ENCODE measurements around the gene SECISBP2.
A peak's percentile ranks its signal among the peaks of the same experiment; 100 is the strongest.
"Not testable (repeated sequence)": the region's sequence is repeated elsewhere in the genome, so short reads cannot be mapped to it uniquely, and the experiment has no call there.

The SECISBP2 gene

DNA sequence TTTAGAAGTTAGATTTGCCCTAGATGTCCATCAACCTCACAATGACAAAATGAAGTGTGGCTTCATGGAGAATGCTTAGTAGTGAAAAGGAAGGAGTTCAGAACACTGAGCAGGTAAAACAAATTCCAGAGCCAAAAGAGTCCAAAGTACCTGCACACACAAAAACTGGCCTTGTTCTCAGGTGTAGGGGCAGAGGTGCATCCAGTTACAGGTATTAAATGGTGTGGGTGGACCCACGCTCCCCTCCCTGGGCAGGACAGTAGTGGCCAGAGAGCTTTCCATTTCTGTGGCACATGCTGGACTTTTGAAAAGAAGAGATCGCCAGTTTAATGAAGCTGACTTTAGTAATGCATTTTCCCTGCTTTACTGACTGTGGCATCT is 47.2 kb downstream of the SECISBP2 start:
- no peak for DNase-seq

DNA sequence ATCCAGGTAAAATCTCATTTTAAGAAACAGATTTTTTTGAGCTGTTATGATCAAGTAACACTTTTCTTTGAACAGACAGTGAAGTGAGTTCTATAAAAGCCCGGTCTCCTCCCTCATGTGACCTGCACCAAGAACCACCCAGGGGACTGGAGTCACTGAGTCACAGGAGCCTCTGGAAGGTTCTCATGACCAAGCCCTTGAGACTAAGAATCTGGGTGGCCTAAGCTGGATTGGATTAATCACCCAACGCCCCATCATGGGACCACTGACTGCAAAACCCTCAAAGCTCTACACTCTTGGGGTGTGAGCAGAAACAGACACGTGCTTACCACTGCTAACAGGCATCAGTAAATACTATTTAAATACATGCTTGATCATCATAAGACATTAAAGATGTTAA is 48.4 kb downstream of the SECISBP2 start:
- no peak for DNase-seq

DNA sequence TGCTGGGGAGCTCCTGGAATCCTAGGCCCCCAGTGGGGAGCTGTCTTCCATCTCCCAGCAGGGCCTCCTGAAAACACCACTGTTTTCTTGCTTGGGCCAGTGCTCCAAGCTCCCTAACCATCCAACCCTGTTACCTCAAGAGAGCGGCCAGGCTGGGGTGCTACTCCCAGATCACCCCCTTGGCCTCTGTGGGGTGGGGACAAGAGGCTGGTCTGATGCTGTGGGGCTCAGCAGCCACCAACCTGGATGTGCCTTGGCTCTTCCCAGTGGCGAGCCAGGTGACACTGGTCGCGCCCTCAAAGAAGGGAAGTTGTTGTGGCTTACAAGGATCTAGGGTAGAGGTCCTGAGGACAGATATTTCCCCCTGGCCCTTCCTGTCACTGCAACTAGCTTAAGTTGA is 49.0 kb downstream of the SECISBP2 start:
- no peak for DNase-seq

DNA sequence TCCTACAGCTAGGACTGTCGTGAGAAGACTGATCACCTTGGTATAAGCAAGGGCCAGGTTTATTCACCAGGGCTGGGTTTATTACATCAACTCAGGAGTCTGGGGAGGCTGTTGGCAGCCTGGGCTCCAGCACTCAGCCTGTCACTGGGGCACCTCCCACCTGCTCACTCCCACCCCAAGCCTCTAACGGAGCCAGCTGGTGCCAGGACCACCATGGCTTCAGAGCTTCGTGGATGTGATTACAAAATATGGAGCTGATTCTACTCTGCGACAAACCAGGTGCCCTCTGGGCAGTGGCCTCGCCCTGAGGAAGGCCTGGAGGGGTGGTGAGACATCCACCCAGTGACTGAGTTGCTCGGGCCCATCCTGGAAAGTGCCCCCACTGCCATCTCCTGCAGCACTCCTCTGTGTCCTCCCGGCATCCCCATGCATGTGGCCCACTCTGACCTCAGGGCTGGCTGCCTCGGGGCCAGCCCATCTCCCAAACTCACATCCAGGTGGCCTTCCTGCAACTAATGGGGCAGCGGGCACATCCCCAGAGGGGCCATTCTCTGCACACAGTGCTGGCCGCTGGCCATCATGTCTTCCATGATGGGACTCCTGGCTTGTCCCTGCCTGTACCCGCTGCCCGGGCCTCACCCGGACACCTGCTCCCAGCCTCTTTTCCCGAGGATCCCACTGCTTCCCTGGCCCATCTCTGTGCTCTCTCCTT is 49.6 kb downstream of the SECISBP2 start:
- DNase-seq, result no peak

DNA sequence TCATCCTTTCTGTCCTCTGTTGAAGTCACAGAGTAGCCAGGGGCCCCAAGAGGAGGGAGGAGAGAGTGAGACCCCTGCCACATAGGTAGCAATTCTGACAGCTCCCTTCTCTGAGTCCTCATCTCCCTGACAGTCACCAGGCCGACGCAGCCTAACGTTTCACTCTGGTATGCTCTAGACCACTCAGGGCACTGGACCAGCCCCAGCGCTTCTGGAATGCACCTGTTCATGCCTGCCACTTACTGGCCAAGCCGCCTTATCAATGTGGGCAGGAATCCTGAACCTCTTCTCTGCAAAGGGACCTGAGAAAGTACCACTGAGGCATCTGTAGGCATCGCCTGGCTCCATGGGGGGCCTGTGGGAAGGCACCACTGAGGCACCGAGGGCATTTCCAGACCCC is 50.2 kb downstream of the SECISBP2 start:
- no peak for DNase-seq

DNA sequence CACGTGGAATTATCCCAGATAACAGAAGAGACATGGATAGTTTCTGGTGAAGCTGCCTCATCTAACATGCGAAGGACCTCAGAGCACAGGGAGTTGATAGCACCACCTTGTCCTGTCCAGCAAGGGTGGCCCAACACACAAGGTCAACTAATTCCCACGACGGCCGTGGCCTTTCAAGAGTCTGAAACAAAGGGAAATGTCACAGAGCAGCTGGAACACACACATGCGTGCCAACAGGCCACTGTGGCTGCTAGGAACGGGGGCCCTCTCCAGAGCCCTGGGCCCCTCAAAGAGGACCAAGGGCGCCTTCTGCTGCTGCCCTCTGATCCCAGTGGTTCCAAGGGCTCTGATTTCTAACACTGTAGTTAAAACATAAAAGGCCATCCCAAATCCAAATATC is 50.7 kb downstream of the SECISBP2 start:
- DNase-seq, result no peak

DNA sequence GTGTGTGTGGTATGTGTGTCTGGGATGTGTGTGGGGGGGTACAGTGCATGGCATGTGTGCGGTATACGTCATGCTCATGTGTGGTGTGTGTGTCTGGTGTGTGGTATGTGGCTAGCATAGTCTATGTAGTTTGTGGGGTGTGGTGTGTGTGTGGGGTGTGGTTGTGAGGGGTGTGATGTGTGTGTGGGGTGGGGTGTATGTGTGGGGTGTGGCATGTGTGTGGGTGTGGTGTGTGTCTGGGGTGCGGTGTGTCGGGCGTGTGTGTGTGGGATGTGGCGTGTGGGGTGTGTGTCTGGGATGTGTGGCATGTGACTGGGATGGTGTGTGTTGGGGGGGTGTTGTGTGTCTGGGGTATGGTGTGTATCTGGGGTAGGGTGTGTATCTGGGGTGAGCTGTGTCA is 52.3 kb downstream of the SECISBP2 start:
- DNase-seq, result no peak

DNA sequence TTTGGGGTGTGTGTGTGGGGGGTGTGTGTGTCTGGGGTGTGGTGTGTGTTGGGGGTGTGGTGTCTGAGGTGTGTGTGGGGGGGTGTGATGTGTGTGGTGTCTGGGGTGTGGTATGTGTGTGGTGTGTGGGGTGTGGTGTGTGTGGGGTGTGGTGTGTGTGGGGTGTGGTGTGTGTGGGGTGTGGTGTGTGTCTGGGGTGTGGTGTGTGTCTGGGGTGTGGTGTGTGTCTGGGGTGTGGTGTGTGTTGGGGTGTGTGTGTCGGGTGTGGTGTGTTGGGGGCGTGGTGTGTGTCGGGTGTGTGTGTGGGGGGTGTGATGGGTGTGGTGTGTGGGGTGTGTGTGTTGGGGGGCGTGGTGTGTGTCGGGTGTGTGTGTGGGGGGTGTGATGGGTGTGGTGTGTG is 53.5 kb downstream of the SECISBP2 start:
- not testable (repeated sequence) for DNase-seq

DNA sequence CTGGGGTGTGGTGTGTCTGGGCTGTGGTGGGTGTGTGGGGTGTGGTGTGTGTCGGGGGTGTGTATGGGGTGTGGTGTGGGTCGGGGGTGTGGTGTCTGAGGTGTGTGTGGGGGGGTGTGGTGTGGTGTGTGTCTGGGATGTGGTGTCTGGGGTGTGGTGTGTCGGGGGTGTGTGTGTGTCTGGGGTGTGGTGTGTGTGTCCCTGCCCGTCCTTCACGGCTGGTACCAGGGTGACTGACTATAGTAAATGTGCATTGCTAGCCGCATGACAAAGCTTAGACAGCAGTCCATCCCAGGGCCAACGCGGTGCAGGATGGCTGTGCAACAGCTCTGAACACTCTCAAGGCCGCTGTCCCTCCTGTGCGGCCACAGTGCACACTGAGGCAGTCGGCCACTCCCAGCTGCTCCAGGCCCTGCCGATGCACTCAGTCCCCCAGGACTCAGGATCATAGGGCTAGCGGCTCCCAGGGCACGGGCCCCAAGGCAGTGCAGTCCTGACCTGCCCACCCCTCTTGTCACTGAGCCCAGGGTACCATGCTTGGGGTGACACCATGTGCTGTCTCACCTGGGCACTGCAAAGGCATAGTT is 54.0 kb downstream of the SECISBP2 start:
- DNase-seq, result peak; percentile 71

DNA sequence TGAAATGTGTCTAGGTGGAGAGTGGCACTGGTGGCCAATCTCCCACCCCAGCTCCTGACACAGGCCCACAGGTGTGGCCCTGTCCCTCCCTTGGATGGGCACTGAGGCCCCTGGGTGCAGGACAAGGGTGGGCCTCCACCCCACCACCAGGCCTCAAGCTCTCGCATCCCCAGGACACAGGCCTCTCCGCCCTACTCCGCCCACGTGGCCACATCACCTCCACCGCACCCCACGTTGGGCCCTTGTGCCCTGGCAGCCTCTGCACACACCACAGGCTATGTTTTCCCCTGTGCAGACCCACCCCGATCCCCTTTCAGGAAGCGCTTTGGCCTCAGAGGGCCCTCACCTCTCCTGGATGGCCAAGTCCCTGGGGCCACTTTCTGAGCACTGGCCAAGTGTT is 54.7 kb downstream of the SECISBP2 start:
- no peak for DNase-seq

DNA sequence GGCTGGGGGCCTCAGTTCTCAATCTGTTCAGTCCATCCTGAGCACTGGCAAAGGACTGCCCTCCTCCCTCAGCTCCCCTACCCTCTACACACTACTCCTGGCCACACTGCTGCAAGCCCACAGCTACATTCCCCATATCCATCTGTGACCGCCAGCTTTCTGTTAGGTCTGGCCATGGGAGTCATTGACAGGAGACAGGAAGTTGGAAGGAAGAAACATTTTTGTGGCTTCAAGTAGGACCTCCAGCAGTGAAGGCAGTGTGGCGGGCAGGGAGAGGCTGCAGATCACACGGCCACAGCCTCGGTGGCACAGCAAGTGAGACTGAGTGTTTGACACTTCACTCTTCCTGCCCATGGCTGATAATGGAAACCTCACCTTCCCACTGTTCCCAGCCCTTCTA is 55.9 kb downstream of the SECISBP2 start:
- DNase-seq, result no peak

DNA sequence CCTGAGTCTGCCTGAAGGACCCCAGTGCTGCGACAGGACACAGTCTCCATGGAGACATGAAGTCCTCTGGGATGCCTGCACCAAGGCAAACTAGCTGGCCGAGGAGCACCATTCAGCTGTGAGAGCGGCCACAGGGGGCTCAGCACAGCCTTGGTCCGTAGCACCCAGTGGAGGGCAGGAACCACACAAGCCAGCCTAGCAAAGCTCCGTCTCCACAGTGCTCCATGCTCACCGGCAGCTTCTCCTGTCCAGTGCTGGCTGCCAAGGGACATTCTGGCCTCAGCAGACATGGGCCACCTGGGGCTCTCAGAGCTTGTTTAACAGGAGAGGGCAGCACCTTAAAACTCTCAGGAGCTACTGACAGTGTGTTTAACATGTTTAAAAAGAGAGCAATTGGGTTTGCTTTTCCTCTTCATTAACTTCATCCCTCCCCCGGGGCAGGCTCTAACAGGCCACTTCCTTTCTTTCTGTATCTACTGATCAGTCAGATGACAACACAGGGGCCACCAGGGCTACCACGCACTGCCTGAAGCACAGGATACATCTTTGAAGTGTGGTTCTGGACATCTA is 57.0 kb downstream of the SECISBP2 start:
- DNase-seq, result no peak

DNA sequence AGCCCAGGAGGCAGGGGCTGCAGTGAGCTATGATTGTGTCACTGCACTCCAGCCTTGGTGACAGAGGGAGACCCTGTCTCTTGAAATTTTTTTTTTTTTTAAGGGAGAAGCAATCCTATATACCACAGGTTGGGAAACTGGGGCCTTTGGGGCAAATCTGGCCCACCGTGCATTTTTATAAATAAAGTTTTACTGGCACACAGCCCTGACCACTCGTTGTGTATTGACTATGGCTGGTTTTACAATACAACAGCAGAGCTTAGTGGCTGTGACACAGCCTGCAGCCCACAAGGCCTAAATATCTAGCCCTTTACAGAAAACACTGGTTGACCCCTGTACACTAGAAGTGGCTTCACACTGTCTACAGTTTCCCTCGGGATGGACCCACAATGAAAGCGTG is 58.0 kb downstream of the SECISBP2 start:
- DNase-seq, result no peak

DNA sequence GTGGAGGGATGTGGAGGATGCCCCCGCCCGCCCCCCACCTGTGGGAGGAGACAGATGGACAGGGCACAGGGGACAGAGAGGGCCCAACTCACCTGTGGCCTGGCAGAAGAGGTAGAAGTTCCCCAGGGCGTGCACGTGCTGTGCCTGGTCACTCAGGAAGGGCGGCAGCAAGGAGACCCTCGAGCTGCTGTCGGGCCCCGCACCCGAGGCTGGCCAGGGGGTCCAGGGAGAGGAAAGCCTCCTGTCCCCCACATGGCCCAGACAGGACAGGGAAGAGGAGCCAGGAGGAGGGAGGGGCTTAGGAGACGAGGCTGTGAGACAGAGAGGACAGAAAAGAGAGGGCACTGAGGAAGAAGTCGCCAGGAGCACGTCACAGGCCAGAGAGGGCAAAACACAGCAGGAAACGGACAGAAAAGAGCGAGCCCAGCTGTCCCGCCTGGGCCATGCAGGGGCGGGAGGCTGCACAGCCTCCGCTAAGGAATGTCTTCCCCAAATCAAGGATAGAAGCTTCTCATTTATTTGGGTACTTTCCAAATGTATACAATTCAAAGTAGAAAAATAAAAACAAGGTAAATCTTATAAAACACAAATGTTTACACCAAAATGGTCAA is 58.5 kb downstream of the SECISBP2 start:
- no peak for DNase-seq

DNA sequence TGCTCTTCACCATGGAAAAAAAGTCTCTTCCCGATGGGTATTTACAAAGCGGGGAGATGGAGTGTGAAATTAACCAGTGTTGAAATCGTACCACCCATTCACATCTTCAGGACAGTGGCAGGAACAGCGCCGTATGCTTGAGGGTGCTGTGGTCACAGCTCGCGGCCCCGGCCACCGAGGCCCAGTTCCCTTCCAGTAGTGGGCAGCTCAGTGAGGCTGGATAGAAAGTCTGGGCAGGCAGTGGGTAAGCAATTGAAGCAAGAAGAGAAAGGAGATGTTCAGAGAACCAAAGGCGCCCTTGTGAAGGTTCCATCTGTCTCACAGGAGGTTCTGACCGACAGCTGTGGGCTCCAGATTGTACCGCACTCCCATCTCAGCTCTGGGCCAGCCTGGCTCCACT is 59.1 kb downstream of the SECISBP2 start:
- DNase-seq, result no peak

DNA sequence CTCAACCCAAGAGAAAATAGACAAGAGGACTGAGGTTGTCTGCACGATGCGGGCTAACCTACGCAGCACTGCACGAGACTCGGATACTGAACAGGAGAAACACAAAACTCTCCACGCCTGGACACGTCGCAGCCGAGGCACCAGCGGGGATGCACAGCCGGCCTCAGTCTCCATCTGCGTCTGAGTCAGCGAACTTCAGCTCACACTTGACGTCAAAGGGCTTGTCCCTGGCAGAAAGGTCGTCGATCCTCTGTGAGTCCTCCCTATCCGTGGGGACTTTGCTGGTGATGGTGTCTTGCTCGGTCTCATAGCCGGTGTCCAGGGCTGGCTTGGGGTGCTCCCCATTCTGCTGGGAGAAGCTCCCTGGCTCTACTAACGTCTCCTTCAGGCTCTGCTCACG is 60.2 kb downstream of the SECISBP2 start:
- DNase-seq, result no peak

DNA sequence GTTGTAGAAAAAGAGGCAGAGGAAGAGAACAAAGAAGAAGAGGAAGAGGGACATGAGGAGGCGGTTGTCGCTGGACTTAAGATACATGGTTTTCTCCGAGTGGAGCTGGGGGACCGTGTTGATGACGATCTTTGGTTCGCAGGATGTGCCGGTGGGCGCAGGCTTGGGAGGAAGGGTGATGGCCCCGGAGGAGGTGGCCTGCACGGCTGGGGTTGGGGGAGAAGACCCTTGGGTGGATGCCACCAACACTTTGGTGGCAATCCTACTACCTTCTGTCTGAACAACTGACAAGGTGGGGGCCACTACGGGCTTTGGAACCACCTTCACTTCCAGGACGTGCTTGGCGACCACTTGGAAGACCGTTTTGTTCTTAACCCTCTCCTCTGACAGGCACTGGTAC is 60.7 kb downstream of the SECISBP2 start:
- DNase-seq, result no peak

DNA sequence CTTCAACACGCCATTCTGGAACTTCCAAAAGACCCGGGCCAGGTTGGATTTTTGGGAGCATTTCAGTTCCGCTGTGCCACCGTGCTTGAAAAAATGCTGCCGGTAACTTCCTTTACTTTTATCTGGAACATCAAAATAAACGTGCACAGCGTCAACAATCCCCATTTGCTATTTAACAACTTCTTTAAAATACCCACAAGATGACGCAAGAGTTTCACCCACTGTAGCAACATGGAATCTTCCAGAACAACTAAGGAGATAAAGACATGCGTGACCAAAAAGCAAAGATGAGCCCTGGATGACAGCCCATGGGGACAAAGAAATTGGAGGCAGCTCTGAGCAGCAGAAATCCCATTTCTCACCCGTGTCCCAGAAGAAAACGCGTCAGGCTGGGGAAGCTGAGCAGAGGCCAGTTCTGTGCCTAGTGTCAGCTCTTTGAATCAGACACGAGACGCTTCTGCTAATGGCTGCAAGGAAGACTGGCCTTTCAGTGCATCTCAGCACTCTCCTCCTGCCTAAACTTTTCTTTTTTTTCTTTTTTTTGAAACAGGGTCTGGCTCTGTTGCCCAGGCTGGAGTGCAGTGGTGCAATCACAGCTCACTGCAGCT is 61.3 kb downstream of the SECISBP2 start:
- DNase-seq, result no peak

DNA sequence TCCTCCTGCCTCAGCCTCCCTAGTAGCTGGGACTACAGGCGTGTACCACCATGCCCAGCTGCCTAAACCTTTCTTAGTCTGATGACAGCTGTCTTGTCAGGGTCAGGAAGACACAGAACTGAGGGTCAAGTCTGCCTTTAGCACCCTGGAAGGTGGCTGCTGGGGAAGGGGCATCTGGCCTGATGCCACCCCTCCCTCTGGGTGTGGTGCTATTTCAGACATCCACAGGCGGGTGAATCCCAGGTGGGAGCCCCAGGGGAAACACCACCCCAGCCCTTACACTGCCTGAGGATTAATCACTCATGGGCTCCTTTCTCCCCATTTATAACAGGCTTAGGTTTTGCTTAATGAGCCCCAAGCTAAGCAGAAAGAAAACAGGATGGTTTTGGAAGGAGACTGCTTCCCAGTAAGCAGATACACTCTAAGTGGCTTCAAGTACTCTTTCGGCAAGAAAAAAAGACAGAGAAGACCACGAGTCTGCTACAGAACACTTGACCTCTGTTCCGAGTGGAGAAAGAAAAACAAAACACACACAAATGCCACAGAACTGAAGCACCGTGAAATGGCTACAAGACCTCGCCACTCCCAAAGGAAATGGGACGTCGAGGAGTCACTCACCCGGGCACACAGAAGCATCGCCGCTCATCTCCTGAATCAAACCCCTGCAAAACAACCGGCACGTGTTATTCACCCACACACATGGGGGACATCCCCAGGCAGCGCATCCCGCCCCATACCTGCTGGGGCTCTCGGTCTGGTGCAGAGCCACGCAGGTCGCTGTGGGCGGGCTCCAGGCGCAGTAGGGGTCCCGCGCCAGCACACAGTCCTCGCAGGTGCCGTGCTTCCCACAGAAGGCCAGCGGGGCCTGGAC is 62.4 kb downstream of the SECISBP2 start:
- DNase-seq, result no peak

DNA sequence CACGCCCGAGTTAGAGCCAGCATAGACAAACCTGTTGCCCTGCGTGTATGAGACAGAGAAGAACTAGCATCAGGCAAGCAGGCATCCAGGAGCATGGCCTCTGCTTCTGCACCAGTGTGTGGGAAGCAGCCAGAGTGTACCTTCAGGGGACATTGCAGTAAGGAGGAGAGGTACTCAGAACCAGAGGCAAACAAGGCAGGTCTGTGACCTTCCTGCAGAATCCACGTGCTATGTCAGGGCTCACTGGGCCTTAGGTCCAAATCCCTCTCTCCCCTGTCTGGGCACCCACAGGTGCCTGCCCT is 63.0 kb downstream of the SECISBP2 start:
- DNase-seq, result no peak

DNA sequence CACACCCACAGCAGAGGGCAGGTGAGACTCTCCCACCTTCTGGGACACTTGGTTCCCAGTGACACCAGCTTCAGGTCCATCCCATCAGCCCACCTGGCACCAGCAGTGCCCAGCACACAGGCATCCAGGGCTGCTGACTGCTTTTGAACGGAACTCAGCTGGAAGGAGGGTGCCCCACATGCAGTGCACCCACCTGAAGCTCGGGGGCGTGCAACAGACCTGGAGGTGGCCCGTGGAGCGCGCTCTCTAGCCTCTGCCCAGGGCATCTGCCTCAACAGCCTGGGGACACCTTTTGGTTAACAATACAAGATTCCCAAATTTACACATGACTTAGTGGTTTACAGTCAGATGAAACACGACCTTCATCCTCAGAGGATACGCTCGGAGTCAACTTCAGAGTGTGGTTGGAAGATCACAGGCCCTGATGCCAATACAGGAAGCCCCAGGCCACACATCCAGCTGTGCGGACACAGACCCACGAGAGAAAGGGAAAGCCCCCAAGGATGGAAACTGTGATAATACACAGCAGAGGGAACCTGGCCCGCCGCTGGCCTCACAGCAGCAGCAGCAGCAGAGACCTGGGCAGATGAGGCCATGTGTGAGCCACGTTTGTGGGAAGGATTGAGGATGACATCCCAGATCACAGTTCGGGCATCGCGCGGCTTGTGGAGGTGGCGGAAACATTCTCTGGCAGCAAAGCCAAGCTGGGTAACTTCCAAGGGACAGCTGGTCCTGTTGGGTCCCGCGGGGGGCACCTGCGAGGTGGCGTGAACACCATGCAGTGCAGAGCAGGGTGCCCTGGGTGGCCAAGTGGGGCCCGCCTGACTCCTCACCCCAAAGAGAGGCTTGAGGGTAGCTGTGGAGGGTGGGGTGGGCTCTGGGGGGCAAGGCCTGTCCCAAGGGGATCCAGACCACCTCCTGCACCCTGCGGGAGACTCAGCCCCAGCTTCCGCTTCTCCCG is 64.0 kb downstream of the SECISBP2 start:
- no peak for DNase-seq
